ENCODE measurements around the gene MYH7.
"Not testable (repeated sequence)": the region's sequence is repeated elsewhere in the genome, so short reads cannot be mapped to it uniquely, and the experiment has no call there.

The MYH7 gene

DNA sequence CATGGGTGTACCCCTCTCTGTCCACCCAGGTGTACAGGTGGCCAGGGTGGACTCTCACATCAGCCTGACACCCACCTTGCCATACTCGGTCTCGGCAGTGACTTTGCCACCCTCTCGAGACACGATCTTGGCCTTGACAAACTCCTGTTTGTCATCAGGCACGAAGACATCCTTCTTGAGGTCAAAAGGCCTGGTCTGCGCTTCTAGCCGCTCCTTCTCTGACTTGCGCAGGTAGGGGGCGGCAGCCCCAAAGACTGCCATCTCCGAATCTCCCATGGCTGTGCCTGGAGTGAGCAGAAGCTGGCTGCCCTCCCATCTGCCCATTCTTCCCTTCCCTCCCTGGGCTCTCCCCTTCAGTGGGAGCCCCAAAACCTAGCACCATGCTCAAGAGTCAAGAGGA, 2.0 kb downstream of the MYH7 start:
- H3K27ac ChIP-seq, result no peak overlapping the region
- TF ChIP-seq CTCF (conservative IDR thresholded peaks at IDR 0.05), result no peak

- TF ChIP-seq CTCF (conservative IDR thresholded peaks at IDR 0.05), result no peak
- no peak overlapping the region for H3K27ac ChIP-seq
Measured at GRCh38 chr14:23432946-23433345, 2.5 kb downstream of the MYH7 start.

DNA sequence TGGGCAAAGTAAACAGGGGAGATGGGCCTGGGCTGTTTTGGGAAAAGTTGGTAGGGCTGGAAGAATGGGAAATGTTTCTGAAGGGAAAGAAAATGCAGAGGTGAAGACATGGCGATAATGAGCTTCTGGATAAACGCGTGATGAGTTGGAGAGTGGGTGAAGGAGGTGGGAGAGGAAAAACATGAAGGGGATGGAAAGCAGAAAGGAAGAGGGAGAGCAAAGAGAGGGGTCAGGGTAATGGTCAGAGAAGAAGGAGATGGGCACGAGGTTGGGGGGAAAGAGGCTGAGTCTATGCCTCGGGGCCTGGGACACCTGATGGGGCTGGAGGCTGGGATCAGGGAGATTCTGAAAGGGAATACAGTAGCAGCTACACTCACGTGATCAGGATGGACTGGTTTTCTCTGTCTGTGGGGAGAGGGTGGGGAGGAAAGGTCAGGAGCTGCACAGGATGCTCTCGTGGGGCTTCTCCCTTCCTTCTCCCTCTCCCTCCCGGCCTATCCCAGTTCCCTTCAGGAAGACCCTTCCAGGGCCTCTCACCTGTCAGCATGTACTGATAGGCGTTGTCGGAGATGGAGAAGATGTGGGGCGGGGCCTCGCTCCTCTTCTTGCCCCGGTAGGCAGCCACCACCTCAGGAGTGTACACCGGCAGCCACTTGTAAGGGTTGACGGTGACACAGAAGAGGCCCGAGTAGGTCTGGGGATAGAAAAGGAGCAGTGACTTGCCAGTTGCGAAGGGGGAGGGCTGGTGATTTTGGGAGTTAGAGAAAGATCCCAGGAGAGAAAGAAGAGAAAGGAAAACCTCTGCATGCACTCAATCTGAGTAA, 3.1 kb downstream of the MYH7 start:
- H3K27ac ChIP-seq, result no peak overlapping the region
- TF ChIP-seq CTCF (conservative IDR thresholded peaks at IDR 0.05), result no peak

GRCh38 chr14:23431486-23431885, 4.0 kb downstream of the MYH7 start:
- H3K27ac ChIP-seq, result no peak overlapping the region
- TF ChIP-seq CTCF (conservative IDR thresholded peaks at IDR 0.05), result no peak

DNA sequence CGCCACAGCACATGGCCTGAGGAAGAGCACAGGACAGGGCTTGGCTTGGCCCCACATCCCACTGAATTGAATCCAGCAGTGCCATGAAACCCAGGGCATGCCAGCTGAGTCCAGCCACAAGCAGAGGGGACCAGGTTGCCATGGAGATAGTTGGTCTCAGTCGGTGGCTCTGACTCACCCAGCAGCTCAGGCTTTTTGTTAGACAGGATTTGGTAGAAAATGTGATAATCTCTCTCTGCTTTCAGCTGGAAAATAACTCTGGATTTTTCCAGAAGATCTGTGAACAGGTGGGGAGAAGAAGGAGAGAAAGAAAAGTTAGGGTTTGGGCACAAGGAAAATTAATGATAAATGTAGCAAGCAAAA, 4.8 kb downstream of the MYH7 start:
- no peak overlapping the region for H3K27ac ChIP-seq
- TF ChIP-seq CTCF (conservative IDR thresholded peaks at IDR 0.05), result no peak

DNA sequence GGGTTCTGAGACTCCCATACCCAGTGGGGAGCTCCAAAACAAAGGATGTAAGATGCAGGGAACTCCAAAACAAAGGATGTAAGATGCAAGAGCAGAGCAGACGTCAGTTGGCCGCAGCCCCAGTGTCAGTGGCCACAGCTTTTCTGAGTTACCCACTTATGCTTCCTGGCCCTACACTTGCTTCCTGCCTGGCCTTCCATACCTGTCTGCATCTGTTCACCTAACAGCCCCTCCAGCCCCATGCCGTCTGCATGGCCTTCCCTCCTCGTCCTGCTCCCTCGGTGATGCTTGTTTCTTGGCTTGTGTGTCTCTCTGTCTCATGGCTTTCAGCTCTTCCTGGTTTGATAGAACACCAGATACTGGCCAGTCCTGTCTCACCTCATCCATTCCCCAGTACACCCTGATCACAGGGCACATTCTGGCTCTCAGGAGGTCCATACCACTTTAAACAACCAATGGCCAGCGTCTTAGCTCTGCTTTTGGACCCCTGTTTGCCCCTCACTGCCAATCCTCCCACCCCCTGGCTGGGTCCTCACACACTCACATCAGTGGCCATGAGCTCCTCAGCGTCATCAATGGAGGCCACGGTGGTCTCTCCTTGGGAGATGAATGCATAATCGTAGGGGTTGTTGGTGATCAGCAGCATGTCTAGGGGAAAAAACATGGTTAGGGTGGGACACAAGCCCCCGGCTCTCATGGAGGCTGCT, 5.3 kb downstream of the MYH7 start:
- TF ChIP-seq CTCF (conservative IDR thresholded peaks at IDR 0.05), result no peak
- H3K27ac ChIP-seq, result no peak overlapping the region

GRCh38 chr14:23428686-23429495, 6.6 kb downstream of the MYH7 start:
- TF ChIP-seq CTCF (conservative IDR thresholded peaks at IDR 0.05), result no peak
- H3K27ac ChIP-seq, result no peak overlapping the region

- H3K27ac ChIP-seq, result not testable (repeated sequence)
Measured at GRCh38 chr14:23425798-23426197, 9.7 kb downstream of the MYH7 start.
